SW 1271 (cell line): ENCODE measurements around the gene PLSCR3.

ENCODE experiments used
- DNase-seq, 2 experiments: peaks; one replicate each; lab custom pipeline; 2025; lab: John Stamatoyannopoulos, UW

The PLSCR3 gene

GRCh38 chr17:7347630-7348477, 46.5 kb downstream of the PLSCR3 start:
- DNase-seq = no peak

- no peak for DNase-seq
Measured at GRCh38 chr17:7346761-7347614, 47.3 kb downstream of the PLSCR3 start.

- DNase-seq = no peak
Measured at GRCh38 chr17:7343250-7343649, 51.1 kb downstream of the PLSCR3 start.

- DNase-seq = no peak
Measured at GRCh38 chr17:7341842-7342241, 52.5 kb downstream of the PLSCR3 start.

GRCh38 chr17:7340179-7340578, 54.1 kb downstream of the PLSCR3 start:
- no peak for DNase-seq
